ENCODE results near the gene TRMT61A.

The TRMT61A gene

DNA sequence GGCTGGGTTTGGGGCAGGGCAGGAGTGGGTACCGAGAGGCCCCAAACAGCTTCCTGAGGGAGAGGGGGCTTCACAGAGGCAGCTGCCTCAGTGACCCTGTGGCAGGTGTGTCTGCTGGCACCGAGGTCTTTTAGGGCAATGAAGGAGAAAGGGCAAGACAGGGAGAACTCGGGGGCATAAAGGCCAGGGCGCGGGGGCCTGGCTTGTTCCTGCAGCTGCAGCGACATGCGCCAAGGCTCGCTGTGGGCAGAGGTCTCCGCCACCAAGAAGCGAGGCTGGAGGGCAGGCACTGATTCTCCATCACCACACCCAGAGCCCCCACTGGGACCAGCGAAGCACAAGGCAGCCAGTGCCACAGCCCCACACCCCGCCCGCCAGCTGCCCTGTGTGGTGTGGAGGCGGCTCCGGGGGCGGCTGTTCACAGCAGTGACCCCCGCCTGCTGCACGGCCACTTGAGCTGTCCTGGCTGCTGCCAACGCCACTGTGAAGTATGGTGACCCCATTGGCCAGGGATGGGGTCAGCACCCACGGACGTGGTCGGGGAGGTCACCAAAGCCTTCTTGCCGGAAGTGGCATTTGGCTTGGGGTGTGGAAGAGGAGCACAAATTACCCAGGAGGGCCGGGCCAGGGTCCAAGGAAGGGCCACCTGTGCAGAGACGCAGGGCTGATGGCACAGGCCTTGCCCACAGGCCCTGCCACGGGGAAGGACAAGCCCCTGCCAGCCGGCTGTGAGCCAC lies 17.1 kb downstream of the TRMT61A start:
- DNase-seq (ENCODE audit: low read depth in 2 of 3, low spot score in 2 of 3): no peak

GRCh38 chr14:103546652-103547454 lies 17.9 kb downstream of the TRMT61A start:
- peak; percentile 49 to 67 (median 58) for DNase-seq (ENCODE audit: low read depth in 2 of 3, low spot score in 2 of 3)

- no peak for DNase-seq (ENCODE audit: low read depth in 2 of 3, low spot score in 2 of 3)
Measured at GRCh38 chr14:103547455-103547940, 18.5 kb downstream of the TRMT61A start.

GRCh38 chr14:103547941-103548462 lies 19.0 kb downstream of the TRMT61A start:
- DNase-seq (ENCODE audit: low read depth in 2 of 3, low spot score in 2 of 3): no peak

GRCh38 chr14:103548463-103549351 lies 19.7 kb downstream of the TRMT61A start:
- DNase-seq (ENCODE audit: low read depth in 2 of 3, low spot score in 2 of 3): no peak

DNA sequence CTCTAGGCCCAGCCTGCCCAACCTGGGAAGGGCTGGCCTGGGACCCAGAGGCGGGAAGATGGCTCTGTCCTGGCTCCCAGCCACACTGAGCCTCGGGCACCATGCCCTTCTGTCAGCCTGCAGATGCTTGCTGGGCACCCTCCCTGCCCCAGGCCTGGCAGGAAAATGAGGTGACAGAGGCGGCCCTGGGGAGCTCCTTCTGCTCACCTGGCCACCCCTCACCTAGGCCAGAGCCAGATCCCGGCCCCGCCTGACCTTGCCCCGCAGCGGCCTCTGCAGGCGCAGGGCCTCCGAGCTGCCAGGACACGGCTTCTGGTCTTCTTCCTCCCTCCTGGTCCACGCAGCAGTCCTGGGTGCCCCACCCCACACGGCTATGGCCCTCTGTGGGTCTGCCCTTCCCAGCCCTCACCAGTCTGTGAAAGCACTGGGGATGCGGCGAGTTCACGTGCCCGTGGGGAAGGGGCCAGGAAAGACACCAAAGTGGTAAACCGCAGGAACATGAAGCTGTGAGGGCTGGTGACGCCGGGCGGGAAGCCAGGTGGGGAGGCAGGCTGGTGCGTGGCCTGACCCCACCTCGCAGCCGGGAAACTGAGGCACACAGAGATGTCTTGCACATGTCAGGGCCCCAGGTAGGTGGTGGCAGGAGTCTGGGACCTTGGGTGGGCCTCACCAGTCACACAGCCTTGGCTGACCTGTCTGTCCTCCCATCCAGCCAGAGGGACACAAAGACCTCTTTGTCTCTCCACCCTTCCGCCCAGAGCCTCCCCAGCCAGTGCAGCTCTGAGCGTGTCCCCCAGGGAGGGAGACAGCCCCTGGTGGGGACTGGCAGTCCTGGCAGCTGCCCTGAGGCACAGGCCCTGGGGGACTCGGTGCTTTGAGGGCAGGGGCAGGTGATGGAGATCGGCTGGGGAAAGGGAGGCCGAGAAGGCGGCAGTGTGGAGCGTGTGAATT lies 20.6 kb downstream of the TRMT61A start:
- DNase-seq (ENCODE audit: low read depth in 2 of 3, low spot score in 2 of 3): no peak

DNA sequence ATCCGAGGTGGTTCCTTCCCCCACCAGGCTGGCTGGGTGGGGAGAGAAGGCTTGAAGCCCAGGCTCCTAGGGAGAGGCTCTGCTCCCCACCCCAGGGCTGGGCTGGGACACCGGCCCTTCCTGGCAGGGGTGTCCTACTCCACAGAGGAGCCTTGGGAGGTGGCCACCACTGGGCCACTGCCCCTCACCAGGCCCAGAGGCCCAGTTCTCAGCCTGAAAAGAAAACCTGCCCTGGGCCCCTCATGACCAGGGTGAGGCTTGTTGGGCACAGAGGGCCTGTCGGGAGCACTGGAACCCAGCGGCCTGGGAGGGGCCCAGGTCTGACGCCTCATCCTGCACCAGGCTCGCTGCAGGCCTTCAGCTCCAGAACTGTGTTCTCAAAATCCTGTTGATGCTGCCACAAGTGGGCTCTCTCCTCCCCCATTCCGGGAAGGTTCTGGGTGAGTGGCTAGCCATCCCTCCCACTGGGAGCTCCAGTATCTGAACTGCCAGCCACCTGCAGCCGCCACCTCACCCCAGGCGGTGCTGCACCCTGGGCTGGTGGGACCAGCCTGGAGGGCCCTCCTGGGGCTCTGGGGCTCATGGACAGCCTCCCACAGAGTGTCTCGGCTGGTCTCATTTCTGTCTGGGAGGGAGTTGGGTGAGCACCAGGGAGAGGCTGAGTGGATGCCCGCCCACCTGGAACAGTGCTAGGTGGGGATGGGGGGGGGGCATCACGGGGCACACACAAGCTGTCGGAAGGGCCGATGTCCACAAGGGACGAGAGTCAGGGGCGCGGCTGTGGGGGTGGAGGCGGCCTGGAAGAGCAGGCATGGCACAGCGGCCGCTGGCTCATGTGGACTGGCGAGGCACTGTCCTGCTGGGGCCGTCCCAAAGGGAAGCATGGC lies 21.7 kb downstream of the TRMT61A start:
- no peak for DNase-seq (ENCODE audit: low read depth in 2 of 3, low spot score in 2 of 3)

- DNase-seq (ENCODE audit: low read depth in 2 of 3, low spot score in 2 of 3): no peak
Measured at GRCh38 chr14:103551338-103551762, 22.4 kb downstream of the TRMT61A start.

GRCh38 chr14:103552011-103552845 lies 23.2 kb downstream of the TRMT61A start:
- DNase-seq (ENCODE audit: low read depth in 2 of 3, low spot score in 2 of 3): no peak

- DNase-seq (ENCODE audit: low read depth in 2 of 3, low spot score in 2 of 3): no peak
Measured at GRCh38 chr14:103552846-103553210, 23.8 kb downstream of the TRMT61A start.

- DNase-seq (ENCODE audit: low read depth in 2 of 3, low spot score in 2 of 3): no peak
Measured at GRCh38 chr14:103555559-103556337, 26.8 kb downstream of the TRMT61A start.

- DNase-seq (ENCODE audit: low read depth in 2 of 3, low spot score in 2 of 3): no peak
Measured at GRCh38 chr14:103556946-103557758, 28.2 kb downstream of the TRMT61A start.

GRCh38 chr14:103558071-103558882 lies 29.3 kb downstream of the TRMT61A start:
- DNase-seq (ENCODE audit: low read depth in 2 of 3, low spot score in 2 of 3): no peak

DNA sequence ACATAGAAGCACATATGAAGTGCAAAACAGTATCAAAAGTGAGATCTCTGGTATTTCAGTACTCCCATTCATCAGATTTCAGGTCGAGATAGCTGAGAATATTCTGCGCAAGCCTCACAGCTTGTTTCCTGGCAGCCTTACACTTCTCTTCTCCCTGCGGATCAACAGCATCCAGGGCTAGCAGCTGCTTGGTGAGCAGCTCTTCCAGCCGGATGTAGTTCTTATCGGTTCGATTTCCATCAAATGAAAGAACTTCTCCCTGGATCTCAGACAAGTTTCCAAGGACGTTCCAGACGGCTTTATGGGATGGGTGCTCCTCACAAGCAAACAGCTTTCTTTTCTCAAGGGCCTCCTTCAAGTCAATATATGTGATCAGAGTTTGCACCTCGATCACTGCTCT lies 30.8 kb downstream of the TRMT61A start:
- DNase-seq (ENCODE audit: low read depth in 2 of 3, low spot score in 2 of 3): no peak

DNA sequence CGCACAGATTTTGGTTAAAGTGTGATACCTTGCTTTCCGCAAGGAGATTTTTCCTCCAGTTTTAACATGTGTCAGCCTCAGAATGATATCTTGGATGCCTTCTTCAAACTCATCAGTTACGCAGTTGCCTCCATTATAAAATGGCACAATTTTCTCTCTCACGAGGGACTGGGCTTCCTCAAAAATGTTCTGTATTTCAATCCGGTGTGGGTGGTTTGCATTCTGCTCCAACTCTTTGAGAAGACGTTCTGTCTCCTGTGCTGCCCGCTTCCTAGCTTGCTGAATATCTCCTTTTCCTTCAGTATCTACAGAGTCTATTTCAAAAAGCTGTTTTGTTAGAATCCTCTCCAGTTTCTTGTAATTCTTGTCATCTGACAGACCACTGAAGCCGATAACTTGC lies 31.7 kb downstream of the TRMT61A start:
- no peak for DNase-seq (ENCODE audit: low read depth in 2 of 3, low spot score in 2 of 3)
